GM06990 (cell line): ENCODE measurements around the gene ASIC2.

ENCODE experiments used
- DNase-seq: peaks from one replicate; pipeline ENCODE4 v3.0.0-alpha.2; 2011; ENCODE audit not compliant: insufficient read length; ENCODE audit errors: extremely low read depth
- H3K27me3 ChIP-seq: replicated peaks from 2 replicates; pipeline ENCODE4 v1.6.0; 2011; ENCODE audit warnings: low read length; ENCODE audit not compliant: control insufficient read depth, insufficient read depth
- H3K36me3 ChIP-seq: 2 replicates; pipeline ENCODE4 v1.5.1; 2011; ENCODE audit warnings: low read length; ENCODE audit not compliant: control insufficient read depth, insufficient read depth
- H3K4me3 ChIP-seq: replicated peaks from 2 replicates; pipeline ENCODE4 v1.5.1; 2011; ENCODE audit warnings: low read depth, mild to moderate bottlenecking, control low read depth, low read length
- CTCF ChIP-seq: IDR thresholded peaks from 2 replicates; pipeline ENCODE4 v1.5.1; 2011; ENCODE audit warnings: low read length, control low read depth, mild to moderate bottlenecking, inconsistent platforms; ENCODE audit not compliant: insufficient read depth, poor library complexity, severe bottlenecking

The ASIC2 gene

GRCh38 chr17:33225994-33226393 lies 67.1 kb downstream of the ASIC2 start:
- no peaks in the 10 kb centered on the region; the same call in 1 of the 2 replicates for H3K27me3 ChIP-seq
- DNase-seq: no peak
- no peak for TF ChIP-seq CTCF

GRCh38 chr17:33225509-33225908 lies 67.6 kb downstream of the ASIC2 start:
- TF ChIP-seq CTCF: no peak
- no peak overlapping the region for H3K4me3 ChIP-seq
- no peaks in the 10 kb centered on the region; the same call in 1 of the 2 replicates for H3K27me3 ChIP-seq
- no peak for DNase-seq
- no peaks in the 10 kb centered on the region for H3K36me3 ChIP-seq

More at GRCh38 chr17:33225994-33226393, 67.1 kb downstream of the ASIC2 start:
- Histone ChIP-seq H3K36me3 (no peaks in the 10 kb centered on the region), H3K4me3 (no peak overlapping the region)

- H3K36me3 ChIP-seq: no peaks in the 10 kb centered on the region
- no peak for TF ChIP-seq CTCF
- no peaks in the 10 kb centered on the region; the same call in 1 of the 2 replicates for H3K27me3 ChIP-seq
- no peak overlapping the region for H3K4me3 ChIP-seq
- DNase-seq: no peak
These were observed 73.1 kb downstream of the ASIC2 start for GRCh38 chr17:33220036-33220435.

GRCh38 chr17:33218698-33219601 lies 74.1 kb downstream of the ASIC2 start:
- no peaks in the 10 kb centered on the region for H3K36me3 ChIP-seq
- H3K27me3 ChIP-seq: peaks cover 1% of the 10 kb centered on the region; the same call in 1 of the 2 replicates
- H3K4me3 ChIP-seq: no peak overlapping the region
- TF ChIP-seq CTCF: no peak
- no peak for DNase-seq

GRCh38 chr17:33217891-33218290 lies 75.2 kb downstream of the ASIC2 start:
- TF ChIP-seq CTCF: no peak
- Histone ChIP-seq H3K36me3 (no peaks in the 10 kb centered on the region), H3K27me3 (peaks cover 3% of the 10 kb centered on the region), H3K4me3 (no peak overlapping the region)
- no peak for DNase-seq
